GM19239 (cell line): ENCODE results near the gene TET1.
"Not testable (repeated sequence)": the region's sequence is repeated elsewhere in the genome, so short reads cannot be mapped to it uniquely, and the experiment has no call there.

Experiments
- DNase-seq: peaks from one replicate; pipeline ENCODE4 v3.0.0; 2011; ENCODE audit warnings: low spot score; ENCODE audit not compliant: insufficient read length
- FAIRE-seq: peaks from 2 replicates; lab custom pipeline; 2011; peaks lifted over from hg19 to GRCh38; lab: Jason Lieb, UNC

Gene TET1

DNA sequence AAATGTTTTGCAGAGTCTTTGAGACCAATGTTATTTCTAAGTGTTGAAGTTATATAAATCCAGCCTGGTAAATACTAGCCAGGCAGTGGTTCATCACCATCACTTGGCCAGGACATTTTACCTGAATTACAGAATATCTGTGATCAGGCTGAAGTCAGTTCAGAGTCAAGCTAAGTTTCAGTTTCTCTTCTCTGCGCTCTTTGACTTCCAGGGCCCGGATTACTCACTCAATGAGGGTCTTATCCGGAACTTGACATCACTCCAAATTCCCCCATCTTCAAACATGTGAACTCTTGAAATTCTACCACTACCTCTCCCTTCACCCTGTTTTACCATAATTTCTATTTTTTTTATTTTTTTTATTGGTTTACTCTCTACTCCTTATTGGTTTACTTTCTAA lies 124.3 kb downstream of the TET1 start:
- peak; percentile 66 for FAIRE-seq
- peak; percentile 35 for DNase-seq

- DNase-seq (no peak), FAIRE-seq (no peak)
These were observed 135.9 kb downstream of the TET1 start for GRCh38 chr10:68696018-68696417.

DNA sequence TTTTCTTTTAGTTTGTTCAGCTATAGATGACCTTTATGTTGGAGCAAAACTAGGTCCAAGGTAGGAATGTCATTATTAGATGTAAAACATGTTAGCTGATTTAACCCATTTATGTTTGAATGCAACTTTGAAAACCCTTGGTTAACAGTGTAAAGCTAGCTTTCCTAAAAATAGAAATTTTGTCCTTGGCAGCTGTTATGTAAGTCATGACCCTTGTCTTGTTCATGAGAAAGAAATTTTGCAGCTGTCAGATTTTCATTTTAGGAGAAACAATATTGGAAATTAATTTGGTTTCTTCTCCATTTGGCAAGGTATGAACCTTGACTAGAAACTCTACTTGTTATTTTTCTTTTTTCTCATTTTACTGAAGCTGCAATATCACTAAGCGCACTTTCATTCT lies 137.0 kb downstream of the TET1 start:
- no peak for DNase-seq
- no peak for FAIRE-seq

DNA sequence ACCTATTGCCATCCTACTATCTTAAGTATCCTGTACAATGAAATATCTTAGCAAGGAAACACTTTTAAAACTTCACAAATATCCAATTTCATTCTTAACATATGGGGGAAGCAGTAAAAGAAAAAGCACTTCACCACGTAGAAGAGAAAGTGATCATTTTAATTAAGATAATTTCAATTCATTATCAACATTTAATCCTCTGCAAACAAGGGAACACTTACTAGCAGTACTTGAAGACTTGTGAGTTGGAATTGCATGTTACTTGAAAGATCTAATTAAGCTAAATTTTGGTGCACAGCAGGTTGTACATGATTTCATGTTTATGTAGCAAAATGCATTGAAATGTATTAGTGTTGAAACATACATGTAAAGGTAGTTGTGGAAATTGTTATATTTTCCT lies 140.1 kb downstream of the TET1 start:
- no peak for DNase-seq
- no peak for FAIRE-seq

GRCh38 chr10:68705548-68705947 lies 145.4 kb downstream of the TET1 start:
- no peak for DNase-seq
- FAIRE-seq = no peak

- not testable (repeated sequence) for DNase-seq, FAIRE-seq
These were observed 148.8 kb downstream of the TET1 start for GRCh38 chr10:68708987-68709386.

DNA sequence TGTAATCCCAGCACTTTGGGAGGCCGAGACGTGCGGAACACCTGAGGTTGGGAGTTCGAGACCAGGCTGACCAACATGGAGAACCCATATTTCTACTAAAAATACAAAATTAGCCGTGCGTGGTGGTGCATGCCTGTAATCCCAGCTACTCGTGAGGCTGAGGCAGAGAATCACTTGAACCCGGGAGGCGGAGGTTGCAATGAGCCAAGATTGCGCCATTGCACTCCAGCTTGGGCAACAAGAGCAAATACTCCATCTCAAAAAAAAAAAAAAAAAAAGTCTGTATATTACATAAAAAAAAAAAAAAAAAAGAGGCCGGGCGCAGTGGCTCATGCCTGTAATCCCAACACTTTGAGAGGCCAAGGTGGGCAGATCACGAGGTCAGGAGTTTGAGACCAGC lies 152.9 kb downstream of the TET1 start:
- DNase-seq, FAIRE-seq: not testable (repeated sequence)

DNA sequence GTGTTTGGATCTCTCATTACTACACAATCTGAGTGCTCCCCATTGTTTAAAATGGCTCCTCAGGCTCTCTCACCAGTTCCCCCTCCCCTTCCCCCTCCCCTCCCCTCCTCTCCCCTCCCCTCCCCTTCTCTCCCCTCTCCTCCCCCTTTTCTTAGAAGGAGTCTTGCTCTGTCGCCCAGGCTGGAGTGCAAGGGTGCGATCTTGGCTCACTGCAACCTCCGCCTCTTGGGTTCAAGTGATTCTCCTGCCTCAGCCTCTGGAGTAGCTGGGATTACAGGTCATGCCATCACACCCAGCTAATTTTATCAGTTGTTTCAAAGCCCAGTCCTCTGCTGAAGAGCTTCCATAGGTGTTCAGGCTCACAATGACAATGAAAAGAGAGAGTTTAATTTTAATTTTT lies 157.3 kb downstream of the TET1 start:
- no peak for FAIRE-seq

GRCh38 chr10:68720793-68721672 lies 160.9 kb downstream of the TET1 start, which contains the start of gene CCAR1:
Gene CCAR1, plus strand, starts transcription at chr10:68721239. Its CDS starts 1,266 bp downstream, at chr10:68722505.
- DNase-seq (peak; percentile 90), FAIRE-seq (peak; percentile 99)

More for the DNA sequence above, 157.3 kb downstream of the TET1 start:
- DNase-seq = no peak

GRCh38 chr10:68721673-68722335 lies 161.7 kb downstream of the TET1 start:
- DNase-seq = no peak
- peak; percentile 55 for FAIRE-seq

DNA sequence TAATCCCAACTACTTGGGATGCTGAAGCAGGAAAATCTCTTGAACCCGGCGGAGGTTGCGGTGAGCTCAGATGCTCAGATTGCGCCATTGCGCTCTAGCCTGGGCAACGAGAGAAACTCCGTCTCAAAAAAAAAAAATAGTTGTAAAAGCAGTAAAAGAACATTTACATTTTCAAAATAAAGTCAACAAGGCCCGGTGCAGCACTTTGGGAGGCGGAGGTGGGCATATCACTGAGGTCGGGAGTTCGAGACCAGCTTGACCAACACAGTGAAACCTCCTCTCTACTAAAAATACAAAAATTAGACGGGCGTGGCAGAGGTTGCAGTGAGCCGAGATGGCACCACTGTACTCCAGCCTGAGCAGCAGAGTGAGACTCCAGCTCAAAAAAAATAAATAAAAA lies 164.9 kb downstream of the TET1 start:
- DNase-seq (no peak), FAIRE-seq (no peak)

DNA sequence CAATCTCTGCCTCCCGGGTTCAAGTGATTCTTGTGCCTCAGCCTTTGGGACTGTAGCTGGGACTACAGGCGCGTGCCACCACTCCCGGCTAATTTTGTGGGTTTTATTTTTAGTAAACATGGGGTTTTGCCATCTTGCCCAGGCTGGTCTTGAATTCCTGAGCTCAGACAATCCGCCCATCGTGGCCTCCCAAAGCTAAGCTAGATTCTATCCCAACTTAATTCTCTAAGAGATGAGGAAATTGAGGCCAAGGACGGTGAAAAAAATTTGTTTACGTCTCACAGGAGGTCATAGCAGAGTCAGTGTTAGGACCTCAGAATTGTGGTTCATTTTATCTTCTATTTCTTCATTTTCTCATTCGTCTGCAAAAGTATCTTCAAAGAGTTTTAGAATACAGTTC lies 167.0 kb downstream of the TET1 start:
- no peak for DNase-seq

GRCh38 chr10:68732651-68733050 lies 172.5 kb downstream of the TET1 start:
- DNase-seq = no peak
- no peak for FAIRE-seq

More for the DNA sequence above, 167.0 kb downstream of the TET1 start:
- no peak for FAIRE-seq

DNA sequence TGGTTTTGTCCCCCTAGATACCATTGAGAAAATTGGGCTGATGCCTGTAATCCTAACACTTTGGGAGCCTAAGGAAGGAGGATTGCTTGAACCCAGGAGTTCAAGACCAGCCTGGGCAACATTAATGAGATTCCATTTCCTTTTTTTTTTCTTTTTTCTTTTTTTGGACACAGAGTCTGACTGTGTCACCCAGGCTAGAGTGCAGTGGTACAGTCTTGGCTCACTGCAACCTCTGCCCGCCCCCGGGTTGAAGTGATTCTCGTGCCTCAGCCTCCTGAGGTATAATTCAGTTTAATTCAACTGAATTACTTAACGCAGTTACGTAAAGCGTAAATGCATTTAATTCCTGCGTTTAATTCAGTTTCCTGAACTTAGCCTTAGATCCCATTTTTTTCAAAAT lies 174.2 kb downstream of the TET1 start:
- FAIRE-seq = no peak
- no peak for DNase-seq

- FAIRE-seq = no peak
These were observed 175.0 kb downstream of the TET1 start for GRCh38 chr10:68735119-68735518.

GRCh38 chr10:68735739-68736138 lies 175.6 kb downstream of the TET1 start:
- not testable (repeated sequence) for DNase-seq, FAIRE-seq

More at GRCh38 chr10:68735119-68735518, 175.0 kb downstream of the TET1 start:
- DNase-seq = no peak

GRCh38 chr10:68740676-68741075 lies 180.5 kb downstream of the TET1 start:
- not testable (repeated sequence) for FAIRE-seq, DNase-seq

DNA sequence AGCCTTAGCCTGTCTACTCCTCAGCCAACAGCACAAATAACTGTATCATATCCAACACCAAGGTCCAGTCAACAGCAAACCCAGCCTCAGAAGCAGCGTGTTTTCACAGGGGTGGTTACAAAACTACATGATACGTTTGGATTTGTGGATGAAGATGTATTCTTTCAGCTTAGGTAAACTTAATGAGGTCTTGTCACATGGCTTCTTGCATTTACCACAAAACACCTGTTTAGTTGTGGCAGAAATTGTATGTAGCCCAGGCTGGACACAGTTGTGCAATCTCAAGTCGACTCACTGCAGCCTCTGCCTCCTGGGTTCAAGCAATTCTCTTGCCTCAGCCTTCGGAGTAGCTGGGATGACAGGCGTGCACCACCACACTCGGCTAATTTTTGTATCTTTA lies 182.3 kb downstream of the TET1 start:
- FAIRE-seq (no peak), DNase-seq (no peak)
